GM12878 (cell line): Measurements from ENCODE around the gene CHIT1. TPM values are rescaled to one million over a fixed set of nuclear protein-coding genes. Genes with fewer than 3 reads are reported as not detected.

Experiments
- polyA plus RNA-seq, 11 experiments: library from polyadenylated mRNA; depleted of rRNA in 4 of 11; unstranded in 6 of 11; stranded (reverse) in 5 of 11; fragments of >200 nt; fragmentation: Nextera tagmentation in 4 of 11; fragmentation: Illumina TruSeq in 1 of 11; extraction: Ambion mirVana in 4 of 11; extraction: Trizol in 1 of 11; gene quantifications; 1 replicate in 1 of 11; 2 replicates in 10 of 11; pipeline versions ENCODE4 v1.2.1 to v1.2.3, GENCODE V29; 2011 to 2016; ENCODE audit warnings: inconsistent platforms in 2 of 11, missing spikeins in 2 of 11, low read depth in 1 of 11
- total RNA-seq, 4 experiments: library from RNA; depleted of rRNA in 3 of 4; stranded (reverse); fragments of >200 nt in 3 of 4; fragmentation: Illumina TruSeq in 1 of 4; extraction: Trizol in 1 of 4; gene quantifications; 2 replicates each; pipeline versions ENCODE4 v1.2.1 to v1.2.3, GENCODE V29; 2013 to 2021
- TF ChIP-seq, protein P1 (sequence below): IDR thresholded peaks from 2 replicates; pipeline ENCODE4 v1.6.1; 2012; ENCODE audit warnings: improper control_type of control experiment, low read depth, low read length; ENCODE audit not compliant: insufficient replicate concordance
- TF ChIP-seq, protein P2 (sequence below): fragments of 450-650 bp; IDR thresholded peaks from 2 replicates; pipeline ENCODE4 v1.6.1; 2017; ENCODE audit warnings: borderline replicate concordance

Gene CHIT1
- total and polyA plus RNA-seq, 10 of the 15 experiments (the other 5 are each of a cell fraction or from before 2014, with no cell fraction given) = 0.02 to 2.1 (median 0.76) TPM

DNA sequence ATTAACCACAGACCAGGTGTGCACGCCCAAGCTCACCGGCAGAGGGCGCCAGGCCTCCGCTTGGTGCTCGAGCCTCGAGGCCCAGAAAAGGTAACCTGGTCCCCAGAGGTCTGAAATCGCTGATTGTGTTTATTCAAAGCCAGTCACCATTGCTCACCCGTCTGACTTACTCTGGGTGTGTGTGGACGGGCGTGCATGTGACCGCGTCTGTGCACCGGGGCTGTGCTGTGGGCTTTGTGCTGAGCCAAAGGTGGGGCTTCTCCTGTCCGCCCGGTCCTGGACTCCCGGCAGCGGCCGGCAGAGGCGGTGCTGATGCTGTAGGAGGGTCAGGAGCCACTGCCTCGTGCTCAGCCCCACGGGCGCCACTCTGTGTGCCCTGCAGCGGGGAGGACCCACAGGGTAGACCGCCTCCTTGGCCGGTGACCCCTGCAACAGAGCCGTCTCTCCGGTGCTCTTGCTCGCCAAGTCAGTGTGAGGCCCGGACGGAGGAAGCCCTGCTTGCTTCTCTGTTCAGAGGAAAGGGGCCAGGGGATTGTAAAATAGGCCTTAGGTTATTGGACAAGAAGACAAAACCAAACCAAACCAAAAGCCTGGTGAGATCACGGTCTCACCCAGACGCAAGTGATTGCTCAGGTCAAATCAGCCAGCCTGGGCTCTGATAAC, 43.9 kb upstream of the CHIT1 start (continued):
- TF ChIP-seq, protein P1, sequence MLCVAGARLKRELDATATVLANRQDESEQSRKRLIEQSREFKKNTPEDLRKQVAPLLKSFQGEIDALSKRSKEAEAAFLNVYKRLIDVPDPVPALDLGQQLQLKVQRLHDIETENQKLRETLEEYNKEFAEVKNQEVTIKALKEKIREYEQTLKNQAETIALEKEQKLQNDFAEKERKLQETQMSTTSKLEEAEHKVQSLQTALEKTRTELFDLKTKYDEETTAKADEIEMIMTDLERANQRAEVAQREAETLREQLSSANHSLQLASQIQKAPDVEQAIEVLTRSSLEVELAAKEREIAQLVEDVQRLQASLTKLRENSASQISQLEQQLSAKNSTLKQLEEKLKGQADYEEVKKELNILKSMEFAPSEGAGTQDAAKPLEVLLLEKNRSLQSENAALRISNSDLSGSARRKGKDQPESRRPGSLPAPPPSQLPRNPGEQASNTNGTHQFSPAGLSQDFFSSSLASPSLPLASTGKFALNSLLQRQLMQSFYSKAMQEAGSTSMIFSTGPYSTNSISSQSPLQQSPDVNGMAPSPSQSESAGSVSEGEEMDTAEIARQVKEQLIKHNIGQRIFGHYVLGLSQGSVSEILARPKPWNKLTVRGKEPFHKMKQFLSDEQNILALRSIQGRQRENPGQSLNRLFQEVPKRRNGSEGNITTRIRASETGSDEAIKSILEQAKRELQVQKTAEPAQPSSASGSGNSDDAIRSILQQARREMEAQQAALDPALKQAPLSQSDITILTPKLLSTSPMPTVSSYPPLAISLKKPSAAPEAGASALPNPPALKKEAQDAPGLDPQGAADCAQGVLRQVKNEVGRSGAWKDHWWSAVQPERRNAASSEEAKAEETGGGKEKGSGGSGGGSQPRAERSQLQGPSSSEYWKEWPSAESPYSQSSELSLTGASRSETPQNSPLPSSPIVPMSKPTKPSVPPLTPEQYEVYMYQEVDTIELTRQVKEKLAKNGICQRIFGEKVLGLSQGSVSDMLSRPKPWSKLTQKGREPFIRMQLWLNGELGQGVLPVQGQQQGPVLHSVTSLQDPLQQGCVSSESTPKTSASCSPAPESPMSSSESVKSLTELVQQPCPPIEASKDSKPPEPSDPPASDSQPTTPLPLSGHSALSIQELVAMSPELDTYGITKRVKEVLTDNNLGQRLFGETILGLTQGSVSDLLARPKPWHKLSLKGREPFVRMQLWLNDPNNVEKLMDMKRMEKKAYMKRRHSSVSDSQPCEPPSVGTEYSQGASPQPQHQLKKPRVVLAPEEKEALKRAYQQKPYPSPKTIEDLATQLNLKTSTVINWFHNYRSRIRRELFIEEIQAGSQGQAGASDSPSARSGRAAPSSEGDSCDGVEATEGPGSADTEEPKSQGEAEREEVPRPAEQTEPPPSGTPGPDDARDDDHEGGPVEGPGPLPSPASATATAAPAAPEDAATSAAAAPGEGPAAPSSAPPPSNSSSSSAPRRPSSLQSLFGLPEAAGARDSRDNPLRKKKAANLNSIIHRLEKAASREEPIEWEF = no peak
- TF ChIP-seq, protein P2, sequence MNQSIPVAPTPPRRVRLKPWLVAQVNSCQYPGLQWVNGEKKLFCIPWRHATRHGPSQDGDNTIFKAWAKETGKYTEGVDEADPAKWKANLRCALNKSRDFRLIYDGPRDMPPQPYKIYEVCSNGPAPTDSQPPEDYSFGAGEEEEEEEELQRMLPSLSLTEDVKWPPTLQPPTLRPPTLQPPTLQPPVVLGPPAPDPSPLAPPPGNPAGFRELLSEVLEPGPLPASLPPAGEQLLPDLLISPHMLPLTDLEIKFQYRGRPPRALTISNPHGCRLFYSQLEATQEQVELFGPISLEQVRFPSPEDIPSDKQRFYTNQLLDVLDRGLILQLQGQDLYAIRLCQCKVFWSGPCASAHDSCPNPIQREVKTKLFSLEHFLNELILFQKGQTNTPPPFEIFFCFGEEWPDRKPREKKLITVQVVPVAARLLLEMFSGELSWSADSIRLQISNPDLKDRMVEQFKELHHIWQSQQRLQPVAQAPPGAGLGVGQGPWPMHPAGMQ = no peak
